Peyer's patch (tissue), 4 donors: ENCODE data around the gene PTPRU. TPM values are rescaled to one million over a fixed set of nuclear protein-coding genes. Genes with fewer than 3 reads are reported as not detected.
A peak's percentile ranks its signal among the peaks of the same experiment; 100 is the strongest.

Experiments used
- DNase-seq, 3 donors: peaks; one replicate each; pipeline ENCODE4 v3.0.0-alpha.2; 2017 to 2019
- H3K27ac ChIP-seq, 4 donors: fragments of 200-600 bp; sonication (generic); one replicate each; pipeline ENCODE4 v1.5.1; 2016 to 2019
- H3K27me3 ChIP-seq, 2 donors: fragments of 200-600 bp; sonication (generic); one replicate each; pipeline ENCODE4 v1.5.1; 2019
- H3K36me3 ChIP-seq, 3 donors: fragments of 200-600 bp; sonication (generic); one replicate each; pipeline ENCODE4 v1.5.1; 2016 to 2019
- H3K4me1 ChIP-seq, 4 donors: fragments of 200-600 bp; sonication (generic); one replicate each; pipeline ENCODE4 v1.5.1; 2016 to 2019
- H3K4me3 ChIP-seq, 4 donors: fragments of 200-600 bp; sonication (generic); 1 replicate in 3 of 4; 2 replicates in 1 of 4; pipeline ENCODE4 v1.5.1; 2016 to 2019; ENCODE audit warnings: mild to moderate bottlenecking in 1 of 4
- H3K9me3 ChIP-seq, 4 donors: fragments of 200-600 bp; sonication (generic); one replicate each; pipeline ENCODE4 v1.5.1; 2016 to 2019; ENCODE audit warnings: mild to moderate bottlenecking in 1 of 4
- POLR2A ChIP-seq, 2 donors: fragments of 450-650 bp; IDR thresholded peaks; one replicate each; pipeline ENCODE4 v1.5.1; 2017; ENCODE audit warnings: antibody characterized with exemption in 2 of 2, mild to moderate bottlenecking in 2 of 2, moderate library complexity in 2 of 2
- total RNA-seq, 4 donors: library from RNA; depleted of rRNA; stranded (reverse); fragments of >200 nt; gene quantifications; one replicate each; pipeline ENCODE4 v1.1.0, GENCODE V29; 2016
- TF ChIP-seq, protein P1 (sequence below), 6 experiments: fragments of 450-650 bp in 4 of 6; fragments of 200-600 bp in 2 of 6; sonication (generic) in 1 of 6; IDR thresholded peaks; one replicate each; pipeline ENCODE4 v1.5.1; 2017 to 2019; ENCODE audit warnings: antibody characterized with exemption in 6 of 6, mild to moderate bottlenecking in 3 of 6, moderate library complexity in 1 of 6

PTPRU gene
- total RNA-seq = 1 to 10 TPM in 3 of 4 donors, under 1 TPM in 1; 0.18 to 5.0 (median 4.0) TPM

DNA sequence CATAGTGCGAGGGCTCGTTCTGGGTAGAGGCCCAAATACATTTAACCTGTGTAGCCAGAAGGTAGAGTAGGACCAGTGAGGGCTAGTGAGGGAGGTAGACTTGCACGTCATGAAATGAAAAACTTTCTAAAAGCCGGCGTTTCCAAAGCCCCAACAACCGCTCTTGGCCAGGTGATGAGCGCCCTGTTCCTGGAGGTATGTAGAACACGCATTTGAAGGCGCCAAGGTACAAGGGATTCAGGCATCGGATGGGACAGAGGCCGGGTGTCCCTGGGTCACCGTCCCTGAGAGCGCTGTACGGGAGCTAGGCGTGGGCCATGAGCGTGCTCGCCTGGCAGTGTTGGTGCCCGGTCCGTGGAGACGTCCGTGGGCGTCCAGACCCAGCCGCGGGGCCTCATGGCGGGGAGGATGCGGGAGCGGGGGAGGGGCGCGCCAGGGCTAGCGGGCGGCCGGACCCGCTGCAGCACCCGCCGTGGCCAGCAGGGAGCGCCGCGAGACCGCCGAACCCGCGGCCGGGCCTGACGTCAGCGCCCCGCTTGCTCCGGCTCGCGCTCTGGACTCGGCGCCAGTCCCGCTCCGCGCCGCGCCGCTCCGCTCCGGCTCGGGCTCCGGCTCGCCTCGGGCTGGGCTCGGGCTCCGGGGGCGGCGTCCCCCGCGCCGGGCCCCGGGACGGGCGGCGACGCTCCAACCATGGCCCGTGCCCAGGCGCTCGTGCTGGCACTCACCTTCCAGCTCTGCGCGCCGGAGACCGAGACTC lies at the start of gene PTPRU:
TSS of gene PTPRU (plus strand) at position 568 of the 757 bp plus-strand sequence. CDS start at position 691, 123 bp downstream.
- Histone ChIP-seq H3K9me3 (no peaks in the 10 kb centered on the region), H3K27me3 (peaks cover 0 to 8% of the 10 kb centered on the region in 2 donors), H3K27ac (peak within 1 kb of the TSS in 2 of 4 donors; percentile 26 to 52), H3K4me3 (peak within 1 kb of the TSS; percentile 40 to 71 (median 65)), H3K36me3 (no peaks in the 10 kb centered on the region), H3K4me1 (peaks cover 0 to 24% (median 16%) of the 10 kb centered on the region in 4 donors)
- DNase-seq = peak; percentile 64 to 90 (median 87)
- TF ChIP-seq, protein P1, sequence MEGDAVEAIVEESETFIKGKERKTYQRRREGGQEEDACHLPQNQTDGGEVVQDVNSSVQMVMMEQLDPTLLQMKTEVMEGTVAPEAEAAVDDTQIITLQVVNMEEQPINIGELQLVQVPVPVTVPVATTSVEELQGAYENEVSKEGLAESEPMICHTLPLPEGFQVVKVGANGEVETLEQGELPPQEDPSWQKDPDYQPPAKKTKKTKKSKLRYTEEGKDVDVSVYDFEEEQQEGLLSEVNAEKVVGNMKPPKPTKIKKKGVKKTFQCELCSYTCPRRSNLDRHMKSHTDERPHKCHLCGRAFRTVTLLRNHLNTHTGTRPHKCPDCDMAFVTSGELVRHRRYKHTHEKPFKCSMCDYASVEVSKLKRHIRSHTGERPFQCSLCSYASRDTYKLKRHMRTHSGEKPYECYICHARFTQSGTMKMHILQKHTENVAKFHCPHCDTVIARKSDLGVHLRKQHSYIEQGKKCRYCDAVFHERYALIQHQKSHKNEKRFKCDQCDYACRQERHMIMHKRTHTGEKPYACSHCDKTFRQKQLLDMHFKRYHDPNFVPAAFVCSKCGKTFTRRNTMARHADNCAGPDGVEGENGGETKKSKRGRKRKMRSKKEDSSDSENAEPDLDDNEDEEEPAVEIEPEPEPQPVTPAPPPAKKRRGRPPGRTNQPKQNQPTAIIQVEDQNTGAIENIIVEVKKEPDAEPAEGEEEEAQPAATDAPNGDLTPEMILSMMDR (IDR thresholded peaks at IDR 0.05) = peak; percentile 78 to 99 (median 96)
- TF ChIP-seq POLR2A (IDR thresholded peaks at IDR 0.05) = no peak

DNA sequence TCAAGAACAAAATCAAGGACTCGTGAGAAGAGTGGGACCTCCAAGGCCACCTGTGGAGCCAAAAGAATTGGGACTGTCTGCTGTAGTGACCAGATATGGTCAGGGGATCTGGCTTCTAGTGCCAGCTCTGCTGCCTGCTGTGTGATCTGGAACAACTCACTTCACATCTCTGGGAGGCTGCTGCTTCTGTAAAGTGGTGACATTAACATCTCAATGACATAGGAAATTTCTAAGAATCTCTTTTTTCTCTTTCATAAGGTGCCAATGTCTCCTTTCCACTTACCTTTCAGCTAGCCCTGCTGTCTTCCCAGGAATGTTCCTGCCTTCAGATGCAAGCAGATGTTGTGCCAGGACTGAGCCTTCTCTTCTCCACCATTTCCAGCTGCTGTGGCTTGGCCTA lies 49.6 kb upstream of the PTPRU start:
- Histone ChIP-seq H3K36me3 (no peaks in the 10 kb centered on the region), H3K27me3 (no peaks in the 10 kb centered on the region), H3K9me3 (no peaks in the 10 kb centered on the region), H3K4me3 (no peak overlapping the region), H3K4me1 (peaks cover 0 to 5% (median 0%) of the 10 kb centered on the region in 4 donors), H3K27ac (no peak overlapping the region)
- peak in 1 of 3 donors; percentile 8 for DNase-seq
- TF ChIP-seq, protein P1 (IDR thresholded peaks at IDR 0.05) = no peak
- no peak for TF ChIP-seq POLR2A (IDR thresholded peaks at IDR 0.05)

- H3K27ac ChIP-seq = no peak overlapping the region
- no peak for TF ChIP-seq POLR2A (IDR thresholded peaks at IDR 0.05)
- TF ChIP-seq, protein P1 (IDR thresholded peaks at IDR 0.05) = no peak
- no peaks in the 10 kb centered on the region for H3K4me1 ChIP-seq
- no peaks in the 10 kb centered on the region for H3K27me3 ChIP-seq
- DNase-seq = no peak
- no peaks in the 10 kb centered on the region for H3K9me3 ChIP-seq
- peaks cover 0 to 4% (median 0%) of the 10 kb centered on the region in 3 donors for H3K36me3 ChIP-seq
- no peak overlapping the region for H3K4me3 ChIP-seq
Observed at GRCh38 chr1:29190718-29191117, 45.6 kb upstream of the PTPRU start.

GRCh38 chr1:29193879-29194455 lies 42.4 kb upstream of the PTPRU start:
- no peaks in the 10 kb centered on the region for H3K4me1 ChIP-seq
- no peaks in the 10 kb centered on the region for H3K9me3 ChIP-seq
- no peak for DNase-seq
- TF ChIP-seq POLR2A (IDR thresholded peaks at IDR 0.05) = no peak
- TF ChIP-seq, protein P1 (IDR thresholded peaks at IDR 0.05) = no peak
- no peak overlapping the region for H3K27ac ChIP-seq
- no peak overlapping the region for H3K4me3 ChIP-seq
- H3K36me3 ChIP-seq = peaks cover 0 to 11% (median 0%) of the 10 kb centered on the region in 3 donors
- no peaks in the 10 kb centered on the region for H3K27me3 ChIP-seq

GRCh38 chr1:29195881-29196291 lies 40.4 kb upstream of the PTPRU start:
- Histone ChIP-seq H3K27me3 (no peaks in the 10 kb centered on the region), H3K4me3 (no peak overlapping the region), H3K9me3 (no peaks in the 10 kb centered on the region), H3K27ac (no peak overlapping the region), H3K4me1 (no peaks in the 10 kb centered on the region), H3K36me3 (peaks cover 0 to 24% (median 0%) of the 10 kb centered on the region in 3 donors)
- TF ChIP-seq, protein P1 (IDR thresholded peaks at IDR 0.05) = no peak
- TF ChIP-seq POLR2A (IDR thresholded peaks at IDR 0.05) = no peak
- DNase-seq = no peak
